GM18907 (cell line): Measurements from ENCODE around the gene PEMT.

Source experiments
- ATAC-seq: cut with Tn5 transposase; IDR thresholded peaks from one replicate; pipeline ENCODE4 v1.9.1; 2021; ENCODE audit warnings: mild to moderate bottlenecking, moderate library complexity; ENCODE audit not compliant: unreplicated experiment

The PEMT gene

GRCh38 chr17:17460038-17460437, 131.5 kb downstream of the PEMT start:
- ATAC-seq, result no peak

GRCh38 chr17:17457680-17458079, 133.8 kb downstream of the PEMT start:
- ATAC-seq, result no peak

- no peak for ATAC-seq
These were observed 135.3 kb downstream of the PEMT start for GRCh38 chr17:17456251-17456650.
